Stomach (tissue), 4 donors: ENCODE results near the gene URM1.

Experiments used
- CTCF ChIP-seq, 7 experiments: fragments of 450-650 bp in 4 of 7; fragments of 200-600 bp in 3 of 7; sonication (generic) in 3 of 7; IDR thresholded peaks; one replicate each; pipeline ENCODE4 v1.5.1; 2016 to 2019; ENCODE audit warnings: antibody characterized with exemption in 7 of 7, control low read depth in 2 of 7, mild to moderate bottlenecking in 1 of 7
- POLR2A ChIP-seq, 4 donors: fragments of 450-650 bp; IDR thresholded peaks; one replicate each; pipeline ENCODE4 v1.6.1; 2016; ENCODE audit warnings: antibody characterized with exemption in 4 of 4, control low read depth in 2 of 4, mild to moderate bottlenecking in 1 of 4, moderate library complexity in 1 of 4

DNA sequence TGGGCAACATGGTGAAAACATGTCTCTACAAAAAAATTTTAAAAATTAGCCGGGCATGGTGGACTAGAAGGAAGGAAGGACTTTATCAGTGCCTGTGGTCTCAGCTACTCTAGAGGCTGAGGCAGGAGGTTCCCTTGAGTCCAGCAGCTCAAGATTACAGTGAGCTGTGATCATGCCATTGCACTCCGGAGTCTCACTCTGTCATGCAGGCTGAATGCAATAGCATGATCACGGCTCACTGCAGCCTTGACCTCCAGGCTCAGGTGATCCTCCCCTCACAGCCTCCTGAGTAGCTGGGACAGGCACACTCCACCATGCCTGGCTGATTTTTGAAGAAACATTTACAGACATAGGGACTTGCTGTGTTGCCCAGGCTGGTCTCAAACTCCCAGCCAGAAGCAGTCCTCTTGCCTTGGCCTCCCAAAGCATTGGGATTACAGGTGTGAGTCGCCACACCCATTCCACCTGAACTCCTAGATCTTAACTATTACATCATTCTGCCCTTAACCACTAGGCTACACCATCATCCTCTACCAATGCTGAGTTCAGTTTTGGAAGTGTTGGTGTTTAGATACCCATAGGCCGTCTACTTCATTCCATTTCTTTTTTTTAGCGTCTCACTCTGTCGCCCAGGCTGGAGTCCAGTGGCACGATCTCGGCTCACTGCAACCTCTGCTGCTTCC is 2.0 kb upstream of the URM1 start:
- no peak for TF ChIP-seq CTCF (IDR thresholded peaks at IDR 0.05)
- no peak for TF ChIP-seq POLR2A (IDR thresholded peaks at IDR 0.05)
